NB4 (cell line): Measurements from ENCODE around the gene KRTAP2-1.
"Not testable (repeated sequence)": the region's sequence is repeated elsewhere in the genome, so short reads cannot be mapped to it uniquely, and the experiment has no call there.

ENCODE experiments used
- DNase-seq: peaks from one replicate; pipeline ENCODE4 v3.0.0; 2010; ENCODE audit warnings: low read depth
- H3K4me3 ChIP-seq: one replicate; pipeline ENCODE4 v1.5.1; 2011; ENCODE audit warnings: mild to moderate bottlenecking, low read depth, low read length, moderate library complexity
- CTCF ChIP-seq: IDR thresholded peaks from one replicate; pipeline ENCODE4 v1.5.1; 2012; ENCODE audit warnings: low read depth, low read length
- MYC ChIP-seq: IDR thresholded peaks from 2 replicates; pipeline ENCODE4 v1.6.1; 2011; ENCODE audit warnings: low read depth, low read length
- POLR2A ChIP-seq: IDR thresholded peaks from 2 replicates; pipeline ENCODE4 v1.6.1; 2011; ENCODE audit warnings: mild to moderate bottlenecking; ENCODE audit not compliant: insufficient read length; ENCODE audit errors: extremely low read depth
- TF ChIP-seq, protein P1 (sequence below): IDR thresholded peaks from 2 replicates; pipeline ENCODE4 v1.6.1; 2011; ENCODE audit warnings: low read depth, low read length

The KRTAP2-1 gene

GRCh38 chr17:41071606-41072360, 24.7 kb upstream of the KRTAP2-1 start:
- DNase-seq = no peak
- no peak overlapping the region for H3K4me3 ChIP-seq
- TF ChIP-seq CTCF (no peak), POLR2A (no peak), MYC (no peak)
- TF ChIP-seq, protein P1, sequence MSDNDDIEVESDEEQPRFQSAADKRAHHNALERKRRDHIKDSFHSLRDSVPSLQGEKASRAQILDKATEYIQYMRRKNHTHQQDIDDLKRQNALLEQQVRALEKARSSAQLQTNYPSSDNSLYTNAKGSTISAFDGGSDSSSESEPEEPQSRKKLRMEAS = no peak

- no peak overlapping the region for H3K4me3 ChIP-seq
- no peak for DNase-seq
- no peak for TF ChIP-seq CTCF
- TF ChIP-seq, protein P1 = no peak
- TF ChIP-seq POLR2A = no peak
- no peak for TF ChIP-seq MYC
These were observed 21.9 kb upstream of the KRTAP2-1 start for GRCh38 chr17:41069031-41069430.

GRCh38 chr17:41067281-41067680, 20.2 kb upstream of the KRTAP2-1 start:
- no peak for DNase-seq
- H3K4me3 ChIP-seq = no peak overlapping the region
- TF ChIP-seq, protein P1 = no peak
- no peak for TF ChIP-seq MYC
- no peak for TF ChIP-seq CTCF
- TF ChIP-seq POLR2A = no peak

DNA sequence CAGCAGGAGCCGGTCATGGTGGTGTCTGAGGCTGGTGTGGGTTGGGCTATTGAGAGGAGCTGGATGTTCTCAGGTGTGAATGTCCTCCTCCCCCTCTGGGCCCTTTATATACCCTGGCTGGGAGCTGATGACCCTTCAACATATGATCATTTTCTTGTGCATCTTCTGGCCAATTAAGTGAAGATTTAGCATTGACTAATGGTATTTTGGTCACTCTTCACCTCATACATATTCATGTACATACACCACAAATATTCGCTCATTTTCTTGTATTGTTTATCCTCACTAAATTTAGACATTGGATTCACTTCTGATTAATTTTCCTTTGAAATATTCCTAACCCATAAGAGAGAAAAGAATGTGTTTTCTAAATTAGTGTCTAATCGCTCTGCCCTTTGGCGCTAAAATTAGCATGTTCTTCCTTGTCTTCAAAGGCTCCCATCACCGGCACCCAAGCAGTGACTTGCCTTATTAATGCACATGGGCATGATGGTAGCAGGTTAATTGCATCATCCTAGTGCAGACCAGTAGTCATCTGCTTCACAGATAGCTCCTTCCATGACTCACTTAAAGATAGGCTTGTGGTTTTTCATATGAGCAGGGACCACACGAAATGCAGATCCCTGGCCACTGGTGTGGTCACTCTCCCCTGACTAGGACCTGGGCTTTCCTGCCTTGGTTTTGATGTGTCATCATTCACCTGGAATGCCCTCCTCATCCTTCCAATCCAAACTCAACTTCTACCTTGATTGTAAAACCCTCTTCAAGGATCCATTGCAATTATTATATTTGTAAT, 18.9 kb upstream of the KRTAP2-1 start, which contains the start of gene KRTAP2-4:
KRTAP2-4 (minus strand) TSS at position 51 of the 796 bp plus-strand sequence; CDS start at position 17, 34 bp downstream.
- no peak within 1 kb of the TSS for H3K4me3 ChIP-seq

GRCh38 chr17:41065016-41065689, 18.0 kb upstream of the KRTAP2-1 start:
- not testable (repeated sequence) for H3K4me3 ChIP-seq, DNase-seq

More for the DNA sequence above, 18.9 kb upstream of the KRTAP2-1 start, which contains the start of gene KRTAP2-4:
- TF ChIP-seq CTCF = no peak
- TF ChIP-seq POLR2A = no peak
- TF ChIP-seq MYC = no peak
- TF ChIP-seq, protein P1 = no peak
- peak; percentile 49 for DNase-seq

- H3K4me3 ChIP-seq = no peak overlapping the region
- DNase-seq = no peak
- TF ChIP-seq, protein P1 = no peak
- TF ChIP-seq MYC (no peak), POLR2A (no peak), CTCF (no peak)
These were observed 17.2 kb upstream of the KRTAP2-1 start for GRCh38 chr17:41064301-41064700.
